ENCODE results near the gene PNLIPRP1.

DNA sequence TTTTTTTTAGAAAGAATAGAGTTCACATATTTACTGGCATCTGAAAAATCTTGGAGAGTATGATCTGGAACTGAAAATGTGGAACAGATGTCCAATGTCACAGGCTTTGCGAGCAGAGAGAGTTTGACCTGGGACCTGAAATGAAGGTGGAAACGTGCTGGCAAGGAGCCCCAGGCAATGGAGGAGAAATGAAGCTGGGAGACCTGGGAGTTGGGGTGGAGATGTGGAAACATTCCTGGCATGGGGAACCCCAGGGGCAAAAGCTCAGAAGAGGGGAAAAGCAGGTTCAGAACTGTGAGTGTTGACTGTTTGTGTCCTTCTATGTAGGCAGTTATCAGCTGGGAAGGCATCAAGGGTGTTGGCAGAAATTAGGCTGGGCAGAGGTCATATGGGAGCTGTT is 22.7 kb downstream of the PNLIPRP1 start:
- TF ChIP-seq, protein P1, sequence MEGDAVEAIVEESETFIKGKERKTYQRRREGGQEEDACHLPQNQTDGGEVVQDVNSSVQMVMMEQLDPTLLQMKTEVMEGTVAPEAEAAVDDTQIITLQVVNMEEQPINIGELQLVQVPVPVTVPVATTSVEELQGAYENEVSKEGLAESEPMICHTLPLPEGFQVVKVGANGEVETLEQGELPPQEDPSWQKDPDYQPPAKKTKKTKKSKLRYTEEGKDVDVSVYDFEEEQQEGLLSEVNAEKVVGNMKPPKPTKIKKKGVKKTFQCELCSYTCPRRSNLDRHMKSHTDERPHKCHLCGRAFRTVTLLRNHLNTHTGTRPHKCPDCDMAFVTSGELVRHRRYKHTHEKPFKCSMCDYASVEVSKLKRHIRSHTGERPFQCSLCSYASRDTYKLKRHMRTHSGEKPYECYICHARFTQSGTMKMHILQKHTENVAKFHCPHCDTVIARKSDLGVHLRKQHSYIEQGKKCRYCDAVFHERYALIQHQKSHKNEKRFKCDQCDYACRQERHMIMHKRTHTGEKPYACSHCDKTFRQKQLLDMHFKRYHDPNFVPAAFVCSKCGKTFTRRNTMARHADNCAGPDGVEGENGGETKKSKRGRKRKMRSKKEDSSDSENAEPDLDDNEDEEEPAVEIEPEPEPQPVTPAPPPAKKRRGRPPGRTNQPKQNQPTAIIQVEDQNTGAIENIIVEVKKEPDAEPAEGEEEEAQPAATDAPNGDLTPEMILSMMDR (conservative IDR thresholded peaks at IDR 0.05; ENCODE audit: low read depth, low read length): no peak
- no peak for TF ChIP-seq EZH2phosphoT487 (IDR thresholded peaks at IDR 0.05; ENCODE audit: borderline replicate concordance, low read length)
- TF ChIP-seq EZH2 (IDR thresholded peaks at IDR 0.05; ENCODE audit: low read length, unreplicated experiment): no peak
